ENCODE results near the gene MRPL20.
"Not testable (repeated sequence)": the region's sequence is repeated elsewhere in the genome, so short reads cannot be mapped to it uniquely, and the experiment has no call there.

MRPL20 gene

DNA sequence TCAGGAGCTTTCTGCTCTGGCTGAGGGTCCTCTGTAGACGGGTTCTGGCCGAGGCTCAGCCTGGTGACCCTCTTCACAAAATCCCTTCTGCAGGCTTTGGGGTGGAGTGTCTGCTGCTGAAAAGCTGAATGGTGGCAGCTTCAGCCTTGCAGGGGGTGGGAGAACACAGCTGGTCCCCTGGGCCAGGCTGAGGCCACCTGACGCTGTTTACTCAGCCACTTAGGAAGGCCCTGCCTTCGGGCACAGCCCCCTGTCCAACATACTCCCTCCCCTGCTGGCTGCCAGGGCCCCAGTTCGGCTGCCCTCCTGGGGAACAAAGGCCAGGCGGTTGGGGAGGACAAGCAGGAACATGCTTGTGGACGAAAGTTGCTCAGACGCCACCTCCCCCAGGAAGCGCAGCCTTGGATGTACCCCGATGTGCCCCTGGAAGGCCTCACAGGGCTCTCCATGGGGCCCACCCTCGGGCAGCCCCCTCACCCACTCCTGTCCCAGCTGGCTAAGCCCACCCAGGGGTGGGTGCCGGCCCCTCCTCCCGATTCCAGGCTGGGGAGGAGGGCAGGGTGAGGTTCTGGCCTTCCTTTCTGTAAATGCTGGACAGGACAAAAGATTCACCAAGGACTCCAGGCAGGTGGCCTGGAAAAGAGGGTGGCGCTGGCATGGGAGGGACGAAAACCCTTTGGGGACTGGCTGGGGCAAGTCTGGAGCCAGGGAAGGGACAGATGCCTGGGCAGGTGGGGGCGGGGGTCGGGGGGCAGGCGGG is 14.2 kb upstream of the MRPL20 start, which contains the start of gene ANKRD65:
ANKRD65 (minus strand) TSS at position 130 of the 760 bp plus-strand sequence. CDS start 271 bp downstream, outside the sequence.
- TF ChIP-seq, protein P1, sequence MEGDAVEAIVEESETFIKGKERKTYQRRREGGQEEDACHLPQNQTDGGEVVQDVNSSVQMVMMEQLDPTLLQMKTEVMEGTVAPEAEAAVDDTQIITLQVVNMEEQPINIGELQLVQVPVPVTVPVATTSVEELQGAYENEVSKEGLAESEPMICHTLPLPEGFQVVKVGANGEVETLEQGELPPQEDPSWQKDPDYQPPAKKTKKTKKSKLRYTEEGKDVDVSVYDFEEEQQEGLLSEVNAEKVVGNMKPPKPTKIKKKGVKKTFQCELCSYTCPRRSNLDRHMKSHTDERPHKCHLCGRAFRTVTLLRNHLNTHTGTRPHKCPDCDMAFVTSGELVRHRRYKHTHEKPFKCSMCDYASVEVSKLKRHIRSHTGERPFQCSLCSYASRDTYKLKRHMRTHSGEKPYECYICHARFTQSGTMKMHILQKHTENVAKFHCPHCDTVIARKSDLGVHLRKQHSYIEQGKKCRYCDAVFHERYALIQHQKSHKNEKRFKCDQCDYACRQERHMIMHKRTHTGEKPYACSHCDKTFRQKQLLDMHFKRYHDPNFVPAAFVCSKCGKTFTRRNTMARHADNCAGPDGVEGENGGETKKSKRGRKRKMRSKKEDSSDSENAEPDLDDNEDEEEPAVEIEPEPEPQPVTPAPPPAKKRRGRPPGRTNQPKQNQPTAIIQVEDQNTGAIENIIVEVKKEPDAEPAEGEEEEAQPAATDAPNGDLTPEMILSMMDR (IDR thresholded peaks at IDR 0.05; ENCODE audit: low read depth, low read length), result no peak
- TF ChIP-seq MYC (IDR thresholded peaks at IDR 0.05; ENCODE audit: low read depth, low read length) (no peak), POLR2A (IDR thresholded peaks at IDR 0.05; ENCODE audit: extremely low read depth, insufficient read length) (no peak)
- TF ChIP-seq, protein P2, sequence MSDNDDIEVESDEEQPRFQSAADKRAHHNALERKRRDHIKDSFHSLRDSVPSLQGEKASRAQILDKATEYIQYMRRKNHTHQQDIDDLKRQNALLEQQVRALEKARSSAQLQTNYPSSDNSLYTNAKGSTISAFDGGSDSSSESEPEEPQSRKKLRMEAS (IDR thresholded peaks at IDR 0.05; ENCODE audit: low read depth, low read length), result no peak
- H3K4me3 ChIP-seq (ENCODE audit: low read depth, low read length), result no peak within 1 kb of the TSS
- no peak for DNase-seq (ENCODE audit: low read depth)

DNA sequence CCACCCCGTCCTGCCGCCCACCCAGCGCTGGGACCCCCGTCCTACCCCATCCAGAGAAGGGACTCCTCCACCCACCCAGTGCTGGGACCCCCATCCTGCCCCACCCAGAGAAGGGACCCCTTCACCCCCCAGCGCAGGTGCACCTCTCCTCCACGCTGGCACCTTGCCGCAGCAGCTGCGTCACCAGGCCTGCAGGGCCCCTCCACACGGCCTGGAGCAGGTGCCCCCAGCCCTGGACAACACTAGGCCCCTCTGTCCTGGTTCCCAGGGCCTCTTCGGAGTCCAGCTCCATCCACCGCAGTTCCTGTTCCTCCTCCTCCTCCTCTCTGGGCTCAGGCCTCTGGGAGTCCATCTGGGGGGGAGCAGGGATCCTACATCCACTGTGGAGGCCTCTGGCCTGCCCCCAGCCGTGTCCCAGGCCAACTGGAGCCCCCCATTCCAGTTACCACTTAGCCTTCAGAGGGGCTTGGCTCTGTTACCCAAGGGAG is 13.6 kb upstream of the MRPL20 start:
- DNase-seq (ENCODE audit: low read depth), result no peak
- H3K4me3 ChIP-seq (ENCODE audit: low read depth, low read length), result no peak overlapping the region
- no peak for TF ChIP-seq MYC (IDR thresholded peaks at IDR 0.05; ENCODE audit: low read depth, low read length)
- TF ChIP-seq, protein P1 (IDR thresholded peaks at IDR 0.05; ENCODE audit: low read depth, low read length), result no peak
- TF ChIP-seq, protein P2 (IDR thresholded peaks at IDR 0.05; ENCODE audit: low read depth, low read length), result no peak
- TF ChIP-seq POLR2A (IDR thresholded peaks at IDR 0.05; ENCODE audit: extremely low read depth, insufficient read length), result no peak

DNA sequence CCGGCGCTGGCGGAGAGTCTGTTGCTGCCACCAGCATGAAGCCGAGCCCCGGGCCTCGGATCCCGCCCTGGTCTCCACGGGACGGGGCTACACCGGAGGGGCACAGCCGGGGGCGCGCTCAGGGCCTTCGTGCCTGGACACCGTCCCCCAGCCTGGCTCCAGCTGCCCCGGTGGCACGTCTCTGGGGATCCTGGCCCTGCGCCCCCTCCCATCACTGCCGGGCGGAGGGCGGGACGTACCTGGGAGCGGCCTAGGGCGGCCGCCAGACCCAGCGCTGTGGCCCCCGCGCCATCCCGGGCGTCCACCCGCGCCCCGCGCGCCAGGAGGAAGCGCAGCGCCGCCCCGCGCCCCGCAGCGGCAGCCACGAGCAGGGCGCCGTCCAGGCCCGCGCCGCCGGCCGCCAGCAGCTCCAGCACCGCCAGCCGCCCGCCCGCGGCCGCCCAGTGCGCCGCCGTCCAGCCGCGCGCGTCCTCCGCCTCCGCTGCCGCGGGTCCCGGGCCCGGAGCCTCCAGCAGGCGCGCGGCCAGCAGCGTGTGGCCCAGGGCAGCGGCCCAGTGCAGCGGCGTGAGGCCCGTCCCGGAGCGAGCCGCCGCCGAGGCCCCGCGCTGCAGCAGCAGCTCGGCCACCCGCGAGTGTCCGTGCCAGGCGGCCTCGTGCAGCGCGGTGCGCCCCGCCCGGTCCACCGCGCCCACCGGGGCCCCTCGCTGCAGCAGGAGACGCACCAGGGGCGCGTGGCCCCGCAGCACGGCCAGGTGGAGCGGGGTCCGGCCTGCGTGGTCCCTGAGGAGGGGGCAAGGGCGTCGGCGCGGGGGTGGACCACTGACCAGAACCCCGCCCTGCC is 12.9 kb upstream of the MRPL20 start:
- DNase-seq (ENCODE audit: low read depth), result no peak
- H3K4me3 ChIP-seq (ENCODE audit: low read depth, low read length), result no peak overlapping the region
- no peak for TF ChIP-seq MYC (IDR thresholded peaks at IDR 0.05; ENCODE audit: low read depth, low read length)
- TF ChIP-seq POLR2A (IDR thresholded peaks at IDR 0.05; ENCODE audit: extremely low read depth, insufficient read length), result no peak
- TF ChIP-seq, protein P1 (IDR thresholded peaks at IDR 0.05; ENCODE audit: low read depth, low read length), result no peak
- TF ChIP-seq, protein P2 (IDR thresholded peaks at IDR 0.05; ENCODE audit: low read depth, low read length), result no peak

DNA sequence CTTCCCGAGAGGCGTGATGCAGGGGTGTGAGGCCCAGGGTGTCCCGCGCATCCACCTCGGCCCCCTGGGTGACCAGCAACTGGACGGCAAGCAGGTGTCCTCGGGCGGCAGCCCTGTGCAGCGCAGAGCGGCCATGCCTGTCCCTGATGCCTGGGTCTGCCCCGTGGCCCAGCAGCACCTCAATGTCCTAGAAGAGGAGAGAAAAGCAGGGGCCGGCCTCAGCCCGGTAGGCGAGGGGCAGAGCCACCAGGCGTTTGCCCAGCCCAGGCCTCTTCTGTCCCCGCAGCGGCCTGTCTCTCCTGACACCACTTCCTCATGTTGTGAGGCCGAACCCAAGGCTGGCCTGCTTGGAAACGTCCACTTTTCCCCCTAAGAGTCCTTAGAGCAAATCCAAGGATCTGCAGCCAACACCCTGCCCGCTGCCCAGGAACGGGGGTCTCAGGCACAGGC is 12.3 kb upstream of the MRPL20 start:
- TF ChIP-seq, protein P1 (IDR thresholded peaks at IDR 0.05; ENCODE audit: low read depth, low read length), result no peak
- TF ChIP-seq, protein P2 (IDR thresholded peaks at IDR 0.05; ENCODE audit: low read depth, low read length), result no peak
- no peak for TF ChIP-seq MYC (IDR thresholded peaks at IDR 0.05; ENCODE audit: low read depth, low read length)
- TF ChIP-seq POLR2A (IDR thresholded peaks at IDR 0.05; ENCODE audit: extremely low read depth, insufficient read length), result no peak
- H3K4me3 ChIP-seq (ENCODE audit: low read depth, low read length), result no peak overlapping the region
- DNase-seq (ENCODE audit: low read depth), result no peak

DNA sequence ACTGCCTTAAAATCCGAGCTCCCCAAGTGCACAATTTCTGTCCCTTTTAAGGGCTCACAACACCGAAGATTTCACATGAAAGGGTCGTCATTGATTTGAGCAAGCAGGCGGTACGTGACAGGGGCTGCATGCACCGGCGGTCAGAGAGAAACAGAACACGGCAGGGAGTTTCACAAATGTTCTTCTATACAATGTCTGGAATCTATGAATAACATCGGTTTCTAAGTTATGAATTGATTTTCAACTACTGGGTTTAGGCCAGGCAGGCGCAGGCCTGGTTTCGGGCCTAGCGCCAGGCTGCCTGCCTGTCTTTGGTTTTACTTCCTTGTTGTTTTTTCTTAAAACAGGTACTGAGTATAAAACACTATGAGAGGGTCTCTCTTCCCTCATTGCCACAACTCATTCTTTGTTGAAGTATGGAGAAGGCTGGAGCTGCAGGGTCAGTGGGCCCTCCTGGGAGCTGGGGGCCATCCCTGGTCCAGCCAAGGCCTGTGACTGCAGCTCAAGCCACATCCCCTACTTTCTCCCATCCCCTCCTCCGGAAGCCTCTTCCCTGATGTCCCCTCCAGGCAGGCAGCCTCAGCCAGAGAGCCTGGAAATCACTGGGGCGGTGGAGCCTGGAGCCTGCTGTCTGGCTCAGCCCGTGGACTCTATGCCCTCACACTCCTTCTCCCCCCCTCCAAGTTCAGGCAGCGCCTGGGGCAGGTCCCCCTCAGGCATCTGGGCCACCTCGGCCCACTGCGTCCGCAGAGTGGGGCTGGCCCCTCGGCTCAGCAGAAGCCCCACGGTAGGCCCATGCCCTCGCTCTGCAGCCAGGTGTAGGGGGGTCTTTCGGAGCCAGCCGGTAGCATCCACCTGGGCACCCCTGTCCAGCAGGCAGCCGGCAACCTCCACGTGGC is 11.6 kb upstream of the MRPL20 start:
- no peak overlapping the region for H3K4me3 ChIP-seq (ENCODE audit: low read depth, low read length)
- no peak for DNase-seq (ENCODE audit: low read depth)
- TF ChIP-seq MYC (IDR thresholded peaks at IDR 0.05; ENCODE audit: low read depth, low read length), result no peak
- TF ChIP-seq POLR2A (IDR thresholded peaks at IDR 0.05; ENCODE audit: extremely low read depth, insufficient read length), result no peak
- TF ChIP-seq, protein P1 (IDR thresholded peaks at IDR 0.05; ENCODE audit: low read depth, low read length), result no peak
- TF ChIP-seq, protein P2 (IDR thresholded peaks at IDR 0.05; ENCODE audit: low read depth, low read length), result no peak

DNA sequence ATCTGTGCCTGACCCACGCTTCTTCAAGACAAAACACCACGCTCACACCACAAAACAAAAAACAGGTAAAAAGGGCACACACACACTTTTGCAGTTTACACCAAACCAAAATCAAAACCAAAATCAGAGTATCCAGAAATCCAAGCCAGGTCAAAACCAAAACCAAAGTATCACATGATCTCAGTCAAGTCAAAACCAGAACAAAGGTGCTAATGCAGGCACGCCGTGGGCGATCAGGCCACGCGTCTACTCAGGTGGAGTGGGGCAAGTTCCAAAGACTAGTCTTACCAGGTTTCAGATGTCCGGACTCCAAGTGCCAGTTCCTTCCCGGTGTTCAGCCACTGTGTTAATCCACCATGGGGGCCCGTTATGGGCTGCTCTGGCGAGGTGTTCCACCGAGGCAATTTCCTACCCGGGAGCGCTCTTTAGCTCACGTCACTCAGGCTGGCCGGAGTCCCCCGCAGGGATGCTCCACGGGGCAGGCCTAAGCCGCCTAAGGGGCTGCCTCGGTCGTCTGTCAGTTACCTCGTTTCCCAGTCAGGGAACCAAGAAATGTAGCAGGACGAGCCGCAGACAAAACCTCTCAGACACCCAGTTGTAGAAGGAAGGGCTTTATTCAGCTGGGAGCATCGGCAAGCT is 10.9 kb upstream of the MRPL20 start:
- not testable (repeated sequence) for H3K4me3 ChIP-seq (ENCODE audit: low read depth, low read length); DNase-seq (ENCODE audit: low read depth)

DNA sequence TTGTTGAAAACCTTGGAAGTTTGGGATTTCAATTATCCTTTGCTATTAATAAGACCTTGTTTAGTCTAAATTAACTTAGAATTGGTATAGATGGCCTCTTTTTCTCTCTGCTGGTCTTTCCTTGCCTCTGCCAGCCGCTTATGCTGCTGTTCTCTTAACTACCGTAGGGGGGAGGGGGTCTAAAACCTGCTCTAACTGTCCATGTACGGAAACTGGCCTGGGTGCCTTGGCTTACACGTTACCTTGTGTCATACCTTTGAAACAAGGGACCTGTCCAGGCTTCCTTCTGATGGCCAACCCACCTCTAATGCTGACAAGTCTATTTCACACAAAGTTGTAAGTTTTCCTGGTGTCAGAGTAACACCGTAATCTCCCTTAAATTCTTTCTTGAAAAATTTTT is 10.3 kb upstream of the MRPL20 start:
- H3K4me3 ChIP-seq (ENCODE audit: low read depth, low read length); DNase-seq (ENCODE audit: low read depth): not testable (repeated sequence)
